SK-N-MC (cell line): ENCODE measurements around the gene NADSYN1.

Experiments used
- DNase-seq: peaks from one replicate; pipeline ENCODE4 v3.0.0-alpha.2; 2011; ENCODE audit warnings: low read depth, low spot score
- H3K27ac ChIP-seq: fragments of 200-600 bp; sonication (generic); 2 replicates; pipeline ENCODE4 v1.5.1; 2016; ENCODE audit warnings: mixed run types
- H3K36me3 ChIP-seq: fragments of 200-600 bp; sonication (generic); 2 replicates; pipeline ENCODE4 v1.6.1; 2017; ENCODE audit warnings: antibody characterized with exemption, low read length, mixed read lengths; ENCODE audit not compliant: insufficient read depth
- H3K4me3 ChIP-seq: fragments of 200-600 bp; sonication (generic); 2 replicates; pipeline ENCODE4 v1.5.1; 2016
- H3K9ac ChIP-seq: fragments of 200-600 bp; sonication (generic); 2 replicates; pipeline ENCODE4 v1.8.0; 2017; ENCODE audit warnings: mixed run types, mixed read lengths; ENCODE audit not compliant: insufficient read length
- H3K9me3 ChIP-seq: fragments of 200-600 bp; sonication (generic); 2 replicates; pipeline ENCODE4 v1.6.1; 2017; ENCODE audit warnings: low read depth, mild to moderate bottlenecking, antibody characterized with exemption, low read length, moderate library complexity, mixed read lengths
- EZH2 ChIP-seq: fragments of 200-600 bp; sonication (generic); IDR thresholded peaks from one replicate; pipeline ENCODE4 v1.6.1; 2017; ENCODE audit warnings: antibody characterized with exemption
- FOXP2 ChIP-seq: optimal IDR thresholded peaks from 2 replicates; pipeline ENCODE3; 2011; ENCODE audit warnings: mild to moderate bottlenecking, moderate library complexity; ENCODE audit not compliant: insufficient read depth; ENCODE audit errors: extremely low read length, control extremely low read depth
- POLR2AphosphoS5 ChIP-seq: IDR thresholded peaks from 2 replicates; pipeline ENCODE4 v1.6.1; 2012; ENCODE audit warnings: mild to moderate bottlenecking, low read depth, low read length, borderline replicate concordance

The NADSYN1 gene

GRCh38 chr11:71486320-71486719 is 33.3 kb downstream of the NADSYN1 start:
- no peak for DNase-seq
- peaks cover 13% of the 10 kb centered on the region; the same call in 1 of the 2 replicates for H3K36me3 ChIP-seq
- TF ChIP-seq EZH2, result no peak
- no peak for TF ChIP-seq POLR2AphosphoS5
- TF ChIP-seq FOXP2, result no peak

GRCh38 chr11:71488681-71489270 is 35.8 kb downstream of the NADSYN1 start:
- no peak for TF ChIP-seq POLR2AphosphoS5
- TF ChIP-seq EZH2, result no peak
- TF ChIP-seq FOXP2, result no peak
- no peak overlapping the region for H3K4me3 ChIP-seq
- H3K27ac ChIP-seq, result no peak overlapping the region
- H3K36me3 ChIP-seq, result peaks cover 3% of the 10 kb centered on the region; the same call in 1 of the 2 replicates
- no peak overlapping the region for H3K9ac ChIP-seq
- no peaks in the 10 kb centered on the region for H3K9me3 ChIP-seq
- DNase-seq, result no peak

More at GRCh38 chr11:71486320-71486719, 33.3 kb downstream of the NADSYN1 start:
- Histone ChIP-seq H3K27ac (no peak overlapping the region), H3K4me3 (no peak overlapping the region), H3K9ac (no peak overlapping the region), H3K9me3 (no peaks in the 10 kb centered on the region)

GRCh38 chr11:71489311-71490043 is 36.5 kb downstream of the NADSYN1 start:
- DNase-seq, result no peak
- H3K27ac ChIP-seq, result no peak overlapping the region
- H3K9me3 ChIP-seq, result no peaks in the 10 kb centered on the region
- no peaks in the 10 kb centered on the region for H3K36me3 ChIP-seq
- H3K9ac ChIP-seq, result no peak overlapping the region
- H3K4me3 ChIP-seq, result no peak overlapping the region
- TF ChIP-seq EZH2 (no peak), POLR2AphosphoS5 (no peak), FOXP2 (no peak)

GRCh38 chr11:71490044-71490730 is 37.2 kb downstream of the NADSYN1 start:
- H3K9me3 ChIP-seq, result no peaks in the 10 kb centered on the region
- DNase-seq, result no peak
- no peaks in the 10 kb centered on the region for H3K36me3 ChIP-seq
- H3K4me3 ChIP-seq, result no peak overlapping the region
- TF ChIP-seq FOXP2 (no peak), EZH2 (no peak), POLR2AphosphoS5 (no peak)
- H3K27ac ChIP-seq, result no peak overlapping the region
- no peak overlapping the region for H3K9ac ChIP-seq

GRCh38 chr11:71490731-71491390 is 37.9 kb downstream of the NADSYN1 start:
- DNase-seq, result no peak
- H3K9me3 ChIP-seq, result no peaks in the 10 kb centered on the region
- H3K36me3 ChIP-seq, result no peaks in the 10 kb centered on the region
- no peak overlapping the region for H3K4me3 ChIP-seq
- H3K9ac ChIP-seq, result no peak overlapping the region
- H3K27ac ChIP-seq, result no peak overlapping the region
- TF ChIP-seq POLR2AphosphoS5, result no peak
- no peak for TF ChIP-seq FOXP2

GRCh38 chr11:71491531-71491930 is 38.5 kb downstream of the NADSYN1 start:
- Histone ChIP-seq H3K36me3 (no peaks in the 10 kb centered on the region), H3K9me3 (no peaks in the 10 kb centered on the region), H3K9ac (no peak overlapping the region), H3K27ac (no peak overlapping the region), H3K4me3 (no peak overlapping the region)
- no peak for DNase-seq
- TF ChIP-seq POLR2AphosphoS5 (no peak), EZH2 (no peak), FOXP2 (no peak)

- DNase-seq, result no peak
- H3K9me3 ChIP-seq, result no peaks in the 10 kb centered on the region
- H3K4me3 ChIP-seq, result no peak overlapping the region
- no peak for TF ChIP-seq FOXP2
- no peak for TF ChIP-seq EZH2
- no peak for TF ChIP-seq POLR2AphosphoS5
- no peaks in the 10 kb centered on the region for H3K36me3 ChIP-seq
- no peak overlapping the region for H3K27ac ChIP-seq
- H3K9ac ChIP-seq, result no peak overlapping the region
These were observed 38.9 kb downstream of the NADSYN1 start for GRCh38 chr11:71491940-71492339.
